GM10266 (cell line): ENCODE measurements around the gene MTCL1.
"Not testable (repeated sequence)": the region's sequence is repeated elsewhere in the genome, so short reads cannot be mapped to it uniquely, and the experiment has no call there.

Experiments
- DNase-seq: peaks from one replicate; pipeline ENCODE4 v3.0.0; 2012; ENCODE audit errors: extremely low spot score
- CTCF ChIP-seq: IDR thresholded peaks from 2 replicates; pipeline ENCODE4 v1.5.1; 2012; ENCODE audit warnings: mild to moderate bottlenecking, low read depth; ENCODE audit not compliant: control insufficient read depth, insufficient read depth; ENCODE audit errors: missing control alignments

MTCL1 gene

GRCh38 chr18:8752329-8752728 is 47.0 kb downstream of the MTCL1 start:
- DNase-seq = no peak

GRCh38 chr18:8754995-8755960 is 49.9 kb downstream of the MTCL1 start:
- no peak for DNase-seq
- no peak for TF ChIP-seq CTCF

More at GRCh38 chr18:8752329-8752728, 47.0 kb downstream of the MTCL1 start:
- TF ChIP-seq CTCF = no peak

- DNase-seq = no peak
- TF ChIP-seq CTCF = no peak
These were observed 51.2 kb downstream of the MTCL1 start for GRCh38 chr18:8756571-8756970.

- TF ChIP-seq CTCF = no peak
- no peak for DNase-seq
These were observed 52.1 kb downstream of the MTCL1 start for GRCh38 chr18:8757396-8757997.

- TF ChIP-seq CTCF = no peak
- no peak for DNase-seq
These were observed 53.1 kb downstream of the MTCL1 start for GRCh38 chr18:8758466-8758865.

GRCh38 chr18:8760984-8761383 is 55.6 kb downstream of the MTCL1 start:
- no peak for DNase-seq
- TF ChIP-seq CTCF = no peak

GRCh38 chr18:8761535-8761934 is 56.2 kb downstream of the MTCL1 start:
- DNase-seq = not testable (repeated sequence)

- DNase-seq = no peak
- TF ChIP-seq CTCF = no peak
These were observed 57.6 kb downstream of the MTCL1 start for GRCh38 chr18:8762968-8763367.
